Stimulated activated CD4-positive, alpha-beta T cell treated with anti-CD3 and anti-CD28 coated beads, Interleukin-12 subunit alpha, Interleukin-12 subunit beta, amount 100 ng/mL, for 48 hours (primary cell): ENCODE data around the gene CAVIN2.

Experiments used
- DNase-seq, 3 donors: peaks; one replicate each; pipeline ENCODE4 v3.0.0-alpha.2; 2020; ENCODE audit warnings: low read depth in 2 of 3, low spot score in 1 of 3

The CAVIN2 gene

GRCh38 chr2:191840921-191841320 lies 6.0 kb downstream of the CAVIN2 start:
- DNase-seq = no peak

DNA sequence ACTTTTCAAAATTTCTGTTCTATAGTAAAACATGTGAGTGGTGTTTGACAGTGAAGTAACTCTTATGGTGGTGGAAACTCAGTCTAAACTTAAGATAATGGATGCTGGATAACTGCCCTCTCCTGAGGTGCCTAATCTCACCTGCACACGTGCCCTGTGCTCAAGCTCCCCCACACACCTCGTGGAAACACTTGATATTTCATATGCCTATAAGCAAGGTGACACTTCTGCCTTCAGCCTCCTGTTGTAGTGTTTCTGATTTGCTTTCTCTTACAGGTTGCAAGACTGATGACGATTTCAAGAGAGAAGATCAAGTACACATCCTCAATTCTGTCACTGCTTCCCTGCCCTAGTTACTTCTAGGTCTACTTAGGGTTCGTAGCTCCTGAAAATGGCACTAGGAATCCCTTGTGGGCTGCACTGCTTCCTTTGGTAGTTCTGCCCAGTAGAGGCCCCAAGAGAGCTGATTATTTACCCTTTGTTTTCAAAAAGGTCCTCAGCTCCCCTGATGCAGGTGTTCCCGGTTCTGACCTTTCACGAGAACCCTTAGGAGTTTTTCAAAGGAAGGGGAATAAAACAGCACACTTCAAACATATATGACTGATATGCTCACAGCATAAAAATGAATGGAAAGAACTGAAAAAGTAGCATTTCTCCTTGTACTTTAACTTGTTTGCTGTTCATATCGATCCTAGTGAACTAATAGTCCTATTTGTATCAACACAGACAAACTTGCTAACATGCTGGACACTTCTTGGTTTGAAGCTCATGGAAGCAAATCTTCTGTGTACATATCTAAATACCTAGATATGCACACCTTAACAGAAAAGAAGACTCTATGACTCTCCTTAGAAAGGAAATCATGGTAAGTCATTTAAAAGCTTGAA lies 6.7 kb downstream of the CAVIN2 start:
- DNase-seq = no peak

- DNase-seq = no peak
Observed at GRCh38 chr2:191838526-191838925, 8.4 kb downstream of the CAVIN2 start.

- DNase-seq = no peak
Observed at GRCh38 chr2:191836853-191837769, 9.8 kb downstream of the CAVIN2 start.

DNA sequence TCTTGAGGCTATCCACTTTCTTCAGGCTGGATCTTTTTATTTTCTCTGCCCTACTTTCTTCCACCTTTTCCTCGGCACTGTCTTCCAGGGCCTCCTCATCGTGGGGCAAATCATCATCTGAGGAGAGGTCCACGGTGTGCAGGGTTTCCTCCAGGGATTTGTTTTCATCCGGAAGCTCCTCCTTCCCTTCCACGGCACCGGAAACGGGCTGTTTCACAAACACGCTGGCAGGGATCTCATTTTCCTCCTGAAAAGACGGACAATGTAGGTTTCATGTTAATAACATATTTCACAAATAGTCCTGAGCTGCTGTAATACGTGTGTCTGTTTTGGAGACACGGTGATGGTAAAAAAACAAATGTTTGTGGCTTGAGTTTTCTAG lies 10.4 kb downstream of the CAVIN2 start:
- DNase-seq = no peak

DNA sequence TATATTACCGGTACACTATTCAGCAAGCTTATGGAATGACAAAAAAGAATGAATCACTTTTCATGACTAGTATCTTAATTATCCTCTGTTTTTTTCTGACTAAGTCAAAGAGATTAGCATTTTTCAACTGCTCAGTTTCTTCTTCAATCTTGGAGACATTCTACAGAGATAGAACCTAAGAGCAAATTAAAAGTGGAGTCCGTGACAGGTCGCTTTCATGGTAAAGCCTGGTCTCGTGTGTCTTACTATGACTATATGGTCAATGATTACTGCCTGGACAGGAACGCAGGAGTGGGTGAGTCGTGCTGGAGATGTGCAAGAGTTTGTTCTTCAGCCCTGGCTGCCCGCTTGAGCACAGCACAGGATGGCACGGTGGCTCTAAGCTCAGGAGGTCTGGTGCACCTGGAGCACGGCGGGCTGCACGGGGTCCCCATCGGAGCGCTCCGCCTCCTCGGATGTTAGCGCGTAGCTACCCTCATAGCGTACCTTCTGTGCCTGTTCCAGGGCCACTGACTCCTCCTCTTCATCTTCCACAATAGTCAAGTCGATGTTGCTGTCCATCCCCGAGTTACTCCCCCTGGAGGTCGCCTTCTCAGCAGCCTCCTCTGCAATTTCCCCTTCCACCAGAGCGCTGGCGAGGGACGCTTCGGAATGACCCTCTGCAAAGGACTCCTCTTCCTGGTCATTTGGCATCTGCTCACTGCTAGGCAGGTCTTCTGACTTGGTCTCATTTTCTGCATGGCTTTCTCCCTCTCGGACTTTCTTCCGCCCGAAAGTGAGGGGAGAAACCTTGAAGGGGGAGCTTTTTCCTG lies 11.1 kb downstream of the CAVIN2 start:
- DNase-seq = no peak

DNA sequence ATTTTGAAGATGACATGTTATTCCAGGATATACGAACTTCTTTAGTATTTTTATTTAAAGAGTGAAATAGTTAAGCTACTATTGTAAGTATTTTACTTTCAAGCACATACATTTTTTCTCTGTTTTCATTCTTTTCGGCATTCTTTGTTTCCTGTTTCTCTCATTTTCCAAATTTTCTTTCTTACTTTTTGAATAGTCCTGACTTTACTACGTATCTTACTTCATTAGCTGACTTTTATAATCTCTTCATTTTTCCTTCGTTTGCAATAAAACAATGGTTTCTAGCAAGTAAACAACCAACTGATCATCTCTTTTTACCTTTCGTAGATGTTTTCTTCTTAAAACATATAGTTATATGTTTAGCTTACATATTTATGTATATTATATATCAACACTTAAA lies 11.8 kb downstream of the CAVIN2 start:
- DNase-seq = no peak

DNA sequence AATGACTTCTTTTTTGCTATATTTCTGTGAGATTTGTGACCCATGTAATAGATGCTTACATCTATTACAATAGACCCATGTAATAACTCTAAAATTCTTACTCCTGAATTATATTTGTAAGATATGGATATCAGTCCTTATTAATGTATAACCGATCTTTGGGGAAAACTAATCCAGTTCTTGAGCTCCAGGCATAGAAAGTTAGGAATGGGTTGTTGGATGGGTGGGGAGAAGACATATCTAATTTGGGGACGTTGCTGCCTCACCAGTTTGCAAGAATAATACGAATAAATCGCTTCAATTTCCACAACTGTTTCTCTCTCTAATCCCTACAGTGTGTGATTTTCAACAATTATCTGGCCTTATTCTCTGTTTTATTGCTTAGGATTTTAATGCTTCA lies 13.5 kb downstream of the CAVIN2 start:
- DNase-seq = no peak

- no peak for DNase-seq
Observed at GRCh38 chr2:191832668-191833067, 14.2 kb downstream of the CAVIN2 start.

- no peak for DNase-seq
Observed at GRCh38 chr2:191831410-191831994, 15.4 kb downstream of the CAVIN2 start.

GRCh38 chr2:191824398-191824797 lies 22.5 kb downstream of the CAVIN2 start:
- no peak for DNase-seq

DNA sequence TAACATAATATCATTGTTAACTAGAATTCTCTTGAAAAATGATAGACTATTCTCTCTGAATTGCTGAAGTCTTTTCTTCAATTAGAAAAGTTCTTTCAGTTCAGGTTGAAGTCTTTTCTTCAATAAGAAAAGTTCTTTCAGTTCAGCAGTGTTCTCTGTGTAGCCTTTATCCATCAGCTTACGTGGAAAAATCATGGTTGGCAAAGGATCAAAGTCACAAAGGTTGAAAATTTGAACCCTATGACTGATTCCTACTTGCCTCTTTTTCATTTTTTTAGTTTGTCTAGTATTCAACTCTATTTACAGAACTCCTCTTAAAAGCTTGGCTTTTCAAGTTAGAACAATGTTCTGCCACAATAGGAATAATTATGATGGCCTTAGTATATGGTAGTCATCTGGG lies 25.8 kb downstream of the CAVIN2 start:
- DNase-seq = no peak

- DNase-seq = no peak
Observed at GRCh38 chr2:191818725-191819350, 28.1 kb downstream of the CAVIN2 start.

- no peak for DNase-seq
Observed at GRCh38 chr2:191818133-191818532, 28.8 kb downstream of the CAVIN2 start.

- no peak for DNase-seq
Observed at GRCh38 chr2:191815010-191815409, 31.9 kb downstream of the CAVIN2 start.

GRCh38 chr2:191813943-191814342 lies 32.9 kb downstream of the CAVIN2 start:
- DNase-seq = no peak

DNA sequence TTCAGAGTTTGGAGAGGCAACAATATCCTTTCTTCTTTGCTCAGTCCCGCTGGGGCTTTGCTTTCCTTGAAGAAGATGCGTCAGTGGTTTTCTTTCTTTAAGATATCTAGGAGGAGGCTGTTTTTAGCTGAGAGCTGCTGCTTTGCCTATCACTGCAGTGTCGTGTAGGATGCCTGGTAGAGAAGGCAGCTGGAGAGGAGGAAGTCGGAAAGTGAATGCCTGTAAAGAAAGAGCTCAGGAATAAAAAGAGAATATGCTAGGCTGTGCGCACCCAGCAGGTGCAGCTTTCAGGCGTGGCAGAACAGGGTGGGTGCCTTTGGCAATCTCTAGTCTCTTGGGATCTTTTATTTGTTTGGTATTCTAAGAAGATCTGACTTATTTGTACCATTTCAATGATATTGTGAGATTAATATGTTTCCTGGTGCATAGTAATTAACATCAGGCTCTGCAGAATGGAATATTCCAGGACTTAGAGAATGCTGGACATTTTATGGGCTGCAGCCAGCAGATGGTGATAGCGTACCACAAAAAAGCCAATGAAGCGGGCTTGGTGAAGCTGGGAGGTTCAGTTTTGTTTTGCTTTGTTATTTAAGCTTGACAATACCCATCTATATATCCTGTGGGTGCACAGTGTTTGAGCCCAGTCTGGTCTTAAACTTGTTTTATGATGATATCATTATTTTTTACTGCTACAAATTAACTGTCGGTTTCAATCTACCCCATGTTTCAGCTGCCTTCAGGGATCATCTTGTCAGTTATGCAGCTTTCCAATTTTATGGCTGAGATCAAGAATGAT lies 34.9 kb downstream of the CAVIN2 start:
- peak; percentile 4 to 30 (median 10) for DNase-seq

DNA sequence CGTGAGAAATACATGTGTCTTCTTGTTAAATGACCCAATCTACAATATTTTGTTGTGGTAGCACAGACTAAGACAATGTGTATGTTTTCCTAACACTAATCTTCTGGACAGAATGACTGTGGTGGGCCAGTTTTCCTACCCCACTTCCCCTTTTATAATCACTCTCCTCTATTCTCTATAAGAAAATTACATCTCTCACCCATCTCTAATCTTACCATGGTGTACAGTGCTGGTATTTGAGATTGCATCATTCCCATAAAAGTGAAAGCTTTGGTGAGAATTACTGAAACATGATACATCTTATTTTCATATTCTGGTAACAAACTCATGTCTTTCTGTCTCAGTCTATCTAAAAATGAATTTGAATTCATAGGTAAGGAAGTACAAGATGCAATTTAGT lies 40.5 kb downstream of the CAVIN2 start:
- DNase-seq = no peak

GRCh38 chr2:191804766-191805165 lies 42.1 kb downstream of the CAVIN2 start:
- no peak for DNase-seq

- no peak for DNase-seq
Observed at GRCh38 chr2:191803007-191803406, 43.9 kb downstream of the CAVIN2 start.
